Measurements from ENCODE around the gene RASAL2.

Gene RASAL2

GRCh38 chr1:178282949-178283367 lies 189.1 kb downstream of the RASAL2 start:
- Histone ChIP-seq H3K36me3 (ENCODE audit: control insufficient read depth, insufficient read depth, low read length) (no peaks in the 10 kb centered on the region), H3K4me3 (replicated peaks; ENCODE audit: low read depth, low read length) (no peak overlapping the region), H3K27me3 (replicated peaks; ENCODE audit: control insufficient read depth, insufficient read depth, low read length) (no peaks in the 10 kb centered on the region)
- no peak for DNase-seq (ENCODE audit: extremely low read depth, insufficient read length)
- TF ChIP-seq CTCF (IDR thresholded peaks at IDR 0.05; ENCODE audit: insufficient read depth, low read length, poor library complexity, severe bottlenecking): no peak

DNA sequence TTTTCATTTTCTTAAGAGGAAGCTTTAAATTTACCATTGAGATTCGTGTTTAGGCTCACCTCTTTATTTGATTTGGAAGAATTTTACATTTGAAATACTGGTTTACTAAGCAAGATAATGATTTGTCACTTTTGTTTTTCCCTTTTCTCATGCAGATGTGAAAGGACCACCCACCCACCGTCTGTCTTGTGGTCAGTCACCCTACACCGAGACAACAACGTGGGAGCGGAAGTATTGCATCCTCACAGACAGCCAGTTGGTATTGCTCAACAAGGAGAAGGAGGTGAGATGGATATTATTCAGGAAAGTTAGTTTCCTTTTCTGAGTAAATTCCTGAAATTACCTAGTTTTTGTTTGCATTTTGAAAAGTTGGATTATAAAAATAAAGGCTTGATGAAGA lies 189.5 kb downstream of the RASAL2 start:
- TF ChIP-seq CTCF (IDR thresholded peaks at IDR 0.05; ENCODE audit: insufficient read depth, low read length, poor library complexity, severe bottlenecking): no peak
- Histone ChIP-seq H3K27me3 (replicated peaks; ENCODE audit: control insufficient read depth, insufficient read depth, low read length) (no peaks in the 10 kb centered on the region), H3K4me3 (replicated peaks; ENCODE audit: low read depth, low read length) (no peak overlapping the region), H3K36me3 (ENCODE audit: control insufficient read depth, insufficient read depth, low read length) (no peaks in the 10 kb centered on the region)
- DNase-seq (ENCODE audit: extremely low read depth, insufficient read length): no peak

DNA sequence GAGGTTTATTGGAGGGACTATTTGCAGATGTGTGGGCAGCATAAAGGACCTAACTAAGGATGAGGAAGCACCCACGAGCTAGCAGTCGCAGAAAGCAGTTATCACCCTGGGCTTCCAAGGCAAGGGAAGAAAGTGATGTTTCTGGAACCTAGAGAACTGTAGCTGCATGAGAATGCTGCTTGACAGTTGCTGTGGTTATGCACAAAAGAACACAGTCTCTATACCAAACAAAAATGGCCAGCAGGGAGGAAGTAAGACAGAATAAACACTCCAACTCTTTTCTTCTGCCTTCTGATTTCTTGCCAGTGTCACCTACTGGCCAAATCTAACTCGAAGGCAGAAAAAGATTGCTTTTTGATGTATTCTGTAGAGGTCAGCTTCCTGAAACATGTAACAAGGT lies 190.2 kb downstream of the RASAL2 start:
- no peaks in the 10 kb centered on the region for H3K27me3 ChIP-seq (replicated peaks; ENCODE audit: control insufficient read depth, insufficient read depth, low read length)
- no peak for DNase-seq (ENCODE audit: extremely low read depth, insufficient read length)
- TF ChIP-seq CTCF (IDR thresholded peaks at IDR 0.05; ENCODE audit: insufficient read depth, low read length, poor library complexity, severe bottlenecking): no peak
- H3K36me3 ChIP-seq (ENCODE audit: control insufficient read depth, insufficient read depth, low read length): no peaks in the 10 kb centered on the region
- no peak overlapping the region for H3K4me3 ChIP-seq (replicated peaks; ENCODE audit: low read depth, low read length)

DNA sequence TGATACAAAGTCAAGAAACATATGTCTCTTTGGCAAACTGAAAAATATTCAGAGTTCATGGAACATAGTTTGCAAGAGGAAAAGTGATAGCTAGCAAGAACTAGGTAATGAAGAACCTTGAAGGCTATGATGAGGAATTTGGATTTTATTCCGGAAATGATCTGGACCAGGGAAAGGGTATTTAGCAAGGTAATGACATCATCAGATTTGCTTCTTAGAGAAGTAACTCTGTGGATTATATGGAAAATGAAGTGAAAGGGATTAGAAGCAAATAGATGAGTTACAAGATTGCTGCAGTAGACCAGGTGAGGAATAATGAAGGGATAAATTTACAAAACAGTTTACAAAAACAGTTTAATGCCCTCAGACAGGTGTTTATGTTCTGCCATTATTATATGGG lies 197.3 kb downstream of the RASAL2 start:
- DNase-seq (ENCODE audit: extremely low read depth, insufficient read length): no peak
- Histone ChIP-seq H3K36me3 (ENCODE audit: control insufficient read depth, insufficient read depth, low read length) (no peaks in the 10 kb centered on the region), H3K4me3 (replicated peaks; ENCODE audit: low read depth, low read length) (no peak overlapping the region), H3K27me3 (replicated peaks; ENCODE audit: control insufficient read depth, insufficient read depth, low read length) (no peaks in the 10 kb centered on the region)
- TF ChIP-seq CTCF (IDR thresholded peaks at IDR 0.05; ENCODE audit: insufficient read depth, low read length, poor library complexity, severe bottlenecking): no peak

DNA sequence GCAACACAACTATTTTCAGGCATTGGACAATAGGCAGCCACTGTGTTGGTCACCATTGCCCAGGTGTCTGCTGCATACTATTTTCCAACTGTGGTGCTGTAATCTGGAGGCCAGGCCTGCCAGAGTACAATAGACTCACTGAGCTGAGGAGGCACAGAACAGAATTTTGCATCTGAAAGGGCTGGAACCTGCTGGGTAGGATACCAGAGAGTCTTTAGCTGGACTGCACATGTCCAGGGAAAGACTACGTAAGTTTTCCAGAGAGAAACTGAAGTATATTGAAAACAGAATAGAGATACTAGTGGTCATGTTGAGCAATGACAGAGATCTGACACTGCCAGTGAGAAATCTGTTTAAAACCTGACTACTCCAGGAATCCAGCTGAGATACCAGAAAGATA lies 200.8 kb downstream of the RASAL2 start:
- Histone ChIP-seq H3K4me3 (replicated peaks; ENCODE audit: low read depth, low read length) (no peak overlapping the region), H3K27me3 (replicated peaks; ENCODE audit: control insufficient read depth, insufficient read depth, low read length) (no peaks in the 10 kb centered on the region), H3K36me3 (ENCODE audit: control insufficient read depth, insufficient read depth, low read length) (no peaks in the 10 kb centered on the region)
- no peak for TF ChIP-seq CTCF (IDR thresholded peaks at IDR 0.05; ENCODE audit: insufficient read depth, low read length, poor library complexity, severe bottlenecking)
- no peak for DNase-seq (ENCODE audit: extremely low read depth, insufficient read length)

GRCh38 chr1:178300352-178300699 lies 206.4 kb downstream of the RASAL2 start:
- no peaks in the 10 kb centered on the region for H3K27me3 ChIP-seq (replicated peaks; ENCODE audit: control insufficient read depth, insufficient read depth, low read length)
- no peaks in the 10 kb centered on the region for H3K36me3 ChIP-seq (ENCODE audit: control insufficient read depth, insufficient read depth, low read length)
- DNase-seq (ENCODE audit: extremely low read depth, insufficient read length): no peak
- no peak for TF ChIP-seq CTCF (IDR thresholded peaks at IDR 0.05; ENCODE audit: insufficient read depth, low read length, poor library complexity, severe bottlenecking)
- H3K4me3 ChIP-seq (replicated peaks; ENCODE audit: low read depth, low read length): no peak overlapping the region
